IMR-90 (cell line): ENCODE results near the gene KRT83.

Experiments used
- CTCF ChIP-seq: conservative IDR thresholded peaks from 2 replicates; pipeline ENCODE4 v1.5.1; 2012; ENCODE audit warnings: mild to moderate bottlenecking, low read depth, low read length, improper control_type of control experiment
- MXI1 ChIP-seq: IDR thresholded peaks from 2 replicates; pipeline ENCODE4 v1.6.1; 2012; ENCODE audit warnings: low read depth, mild to moderate bottlenecking, low read length, moderate library complexity, borderline replicate concordance
- POLR2A ChIP-seq: IDR thresholded peaks from 2 replicates; pipeline ENCODE4 v1.6.1; 2012; ENCODE audit warnings: mild to moderate bottlenecking, low read depth, low read length
- RAD21 ChIP-seq: IDR thresholded peaks from 2 replicates; pipeline ENCODE4 v1.6.1; 2012; ENCODE audit warnings: low read length, improper control_type of control experiment
- RFX5 ChIP-seq: IDR thresholded peaks from 2 replicates; pipeline ENCODE4 v1.8.0; 2012; ENCODE audit warnings: low read depth, mild to moderate bottlenecking, low read length, moderate library complexity
- USF2 ChIP-seq: fragments of 150-350 bp; IDR thresholded peaks from 2 replicates; pipeline ENCODE4 v1.6.1; 2017; ENCODE audit warnings: mild to moderate bottlenecking, antibody characterized with exemption, low read length, low read depth

GRCh38 chr12:52351196-52352059, 30.2 kb upstream of the KRT83 start:
- TF ChIP-seq POLR2A, result no peak
- no peak for TF ChIP-seq CTCF
- no peak for TF ChIP-seq USF2
- TF ChIP-seq MXI1, result no peak
- no peak for TF ChIP-seq RAD21
- TF ChIP-seq RFX5, result no peak
